ENCODE measurements around the gene MICOS13.

The MICOS13 gene

DNA sequence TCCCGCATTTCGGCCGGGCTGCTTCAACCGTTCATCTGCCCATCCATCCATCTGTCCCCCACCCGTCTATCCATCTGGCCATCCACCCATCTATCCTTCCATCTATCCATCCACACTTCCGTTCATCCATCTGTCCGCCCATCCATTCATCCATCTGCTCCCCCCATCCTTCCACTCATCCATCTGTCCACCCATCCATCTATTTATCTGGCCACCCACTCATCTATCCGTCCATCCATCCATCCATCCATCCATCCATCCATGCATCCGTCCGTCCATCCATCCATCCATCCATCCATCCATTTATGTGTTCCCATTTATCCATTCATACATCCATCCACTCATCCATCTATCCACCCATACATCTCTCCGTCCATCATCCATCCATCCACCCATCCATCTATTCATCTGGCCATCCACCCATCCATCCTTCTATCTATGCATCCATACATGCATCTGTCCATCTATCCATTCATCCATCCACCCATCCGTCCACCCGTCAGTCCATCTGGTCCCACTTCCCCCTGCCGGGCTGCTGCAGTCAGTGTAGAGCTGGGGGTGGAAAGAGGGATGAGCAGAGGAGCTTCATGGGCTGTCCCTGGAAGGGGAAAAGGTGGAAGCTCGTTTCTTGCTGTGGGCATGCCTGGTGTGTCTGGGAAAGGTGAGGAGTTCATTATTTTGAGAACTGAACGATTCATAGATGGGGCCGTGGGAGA is 1.2 kb upstream of the MICOS13 start:
- TF ChIP-seq, protein P1, sequence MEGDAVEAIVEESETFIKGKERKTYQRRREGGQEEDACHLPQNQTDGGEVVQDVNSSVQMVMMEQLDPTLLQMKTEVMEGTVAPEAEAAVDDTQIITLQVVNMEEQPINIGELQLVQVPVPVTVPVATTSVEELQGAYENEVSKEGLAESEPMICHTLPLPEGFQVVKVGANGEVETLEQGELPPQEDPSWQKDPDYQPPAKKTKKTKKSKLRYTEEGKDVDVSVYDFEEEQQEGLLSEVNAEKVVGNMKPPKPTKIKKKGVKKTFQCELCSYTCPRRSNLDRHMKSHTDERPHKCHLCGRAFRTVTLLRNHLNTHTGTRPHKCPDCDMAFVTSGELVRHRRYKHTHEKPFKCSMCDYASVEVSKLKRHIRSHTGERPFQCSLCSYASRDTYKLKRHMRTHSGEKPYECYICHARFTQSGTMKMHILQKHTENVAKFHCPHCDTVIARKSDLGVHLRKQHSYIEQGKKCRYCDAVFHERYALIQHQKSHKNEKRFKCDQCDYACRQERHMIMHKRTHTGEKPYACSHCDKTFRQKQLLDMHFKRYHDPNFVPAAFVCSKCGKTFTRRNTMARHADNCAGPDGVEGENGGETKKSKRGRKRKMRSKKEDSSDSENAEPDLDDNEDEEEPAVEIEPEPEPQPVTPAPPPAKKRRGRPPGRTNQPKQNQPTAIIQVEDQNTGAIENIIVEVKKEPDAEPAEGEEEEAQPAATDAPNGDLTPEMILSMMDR (IDR thresholded peaks at IDR 0.05; ENCODE audit: low read depth, low read length): no peak
- DNase-seq (ENCODE audit: extremely low read depth, low read depth): no peak

DNA sequence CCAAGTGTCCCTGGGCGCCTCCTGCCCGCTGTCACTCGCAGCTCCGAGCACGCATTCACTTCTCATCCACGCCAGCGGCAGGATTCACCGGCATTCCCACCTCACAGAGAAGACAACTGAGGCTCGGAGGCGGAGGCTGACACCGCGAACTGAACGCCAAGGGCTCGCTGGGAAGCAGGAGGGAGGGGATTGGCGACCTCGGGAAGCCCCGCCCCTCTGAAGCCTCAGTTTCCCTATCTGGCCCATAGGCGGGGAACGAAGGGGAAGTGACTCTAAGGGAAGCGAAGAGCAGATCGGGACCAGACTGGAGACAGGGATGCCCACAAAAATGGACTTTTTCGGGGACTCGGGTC is 256 bp downstream of the MICOS13 start:
- TF ChIP-seq, protein P1 (IDR thresholded peaks at IDR 0.05; ENCODE audit: low read depth, low read length): no peak
- no peak for DNase-seq (ENCODE audit: extremely low read depth, low read depth)

DNA sequence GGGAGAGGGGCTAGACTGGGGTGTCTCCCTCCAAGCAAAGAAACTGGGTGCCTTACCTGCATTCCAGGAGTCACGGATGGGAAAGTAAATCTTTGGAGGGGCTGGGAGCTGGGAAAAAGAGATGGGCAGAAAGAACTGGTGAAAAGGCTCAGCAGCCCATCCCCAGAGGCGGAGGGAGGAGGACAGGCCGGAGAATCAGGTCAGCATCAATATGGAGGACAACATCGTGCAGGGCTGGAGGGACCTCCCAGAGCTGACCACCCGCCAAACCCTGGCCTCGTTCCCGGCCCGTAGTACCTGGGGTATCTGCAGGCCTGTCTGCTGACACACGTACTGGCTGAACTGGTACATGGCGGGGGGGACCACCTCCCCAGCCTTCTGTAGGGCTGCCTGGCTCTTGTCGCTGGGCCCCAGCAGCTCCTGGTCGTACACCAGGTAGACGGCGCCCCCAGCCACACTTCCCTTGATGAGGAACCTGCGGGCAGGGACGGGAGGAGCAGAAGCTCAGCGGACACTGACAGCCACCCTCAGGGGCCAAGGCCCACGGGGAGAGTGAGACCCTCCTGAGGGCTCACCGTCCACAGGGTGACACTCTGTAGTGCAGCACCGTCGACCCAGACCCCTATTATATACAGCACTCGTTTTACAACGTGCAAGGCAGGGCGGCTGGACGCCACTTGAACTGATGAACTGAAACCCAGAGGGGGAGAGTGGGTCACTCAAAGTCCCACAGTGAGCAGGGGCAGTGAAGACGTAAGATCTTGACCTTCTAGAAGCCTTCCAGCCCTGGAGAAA is 830 bp downstream of the MICOS13 start:
- TF ChIP-seq, protein P1 (IDR thresholded peaks at IDR 0.05; ENCODE audit: low read depth, low read length): no peak
- DNase-seq (ENCODE audit: extremely low read depth, low read depth): no peak

DNA sequence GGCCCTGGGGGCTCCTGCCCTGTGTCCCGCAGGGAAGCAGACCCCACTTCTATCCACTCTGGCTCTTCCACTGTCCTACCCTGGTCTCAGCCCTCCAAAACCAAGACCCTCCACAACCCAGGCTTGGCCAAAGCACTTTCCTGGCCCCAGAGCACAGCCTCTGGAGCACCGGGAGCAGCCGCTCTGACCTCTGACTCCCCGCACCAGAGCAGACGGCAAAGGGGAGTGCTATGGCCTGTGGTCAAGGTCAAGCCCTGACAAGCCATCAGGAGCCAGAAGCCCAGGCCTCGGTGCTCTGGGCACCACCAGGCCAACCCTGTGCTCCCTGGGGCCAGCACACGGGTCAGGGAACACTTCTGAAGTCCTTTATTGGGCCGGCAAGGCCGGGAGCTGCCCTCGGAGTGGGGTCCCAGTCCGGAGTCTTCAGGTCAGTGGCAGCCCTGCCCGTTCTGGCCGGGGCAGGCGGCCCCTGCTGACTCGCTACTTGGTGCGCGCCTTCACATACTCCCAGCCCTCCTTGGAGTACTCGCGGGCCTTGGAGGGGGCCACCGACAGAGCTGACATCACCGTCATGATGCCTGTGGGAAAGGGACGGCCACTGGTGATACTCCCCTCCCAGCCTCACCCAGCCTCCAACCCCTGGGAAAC is 2.1 kb downstream of the MICOS13 start:
- DNase-seq (ENCODE audit: extremely low read depth, low read depth): no peak
- TF ChIP-seq, protein P1 (IDR thresholded peaks at IDR 0.05; ENCODE audit: low read depth, low read length): no peak

DNA sequence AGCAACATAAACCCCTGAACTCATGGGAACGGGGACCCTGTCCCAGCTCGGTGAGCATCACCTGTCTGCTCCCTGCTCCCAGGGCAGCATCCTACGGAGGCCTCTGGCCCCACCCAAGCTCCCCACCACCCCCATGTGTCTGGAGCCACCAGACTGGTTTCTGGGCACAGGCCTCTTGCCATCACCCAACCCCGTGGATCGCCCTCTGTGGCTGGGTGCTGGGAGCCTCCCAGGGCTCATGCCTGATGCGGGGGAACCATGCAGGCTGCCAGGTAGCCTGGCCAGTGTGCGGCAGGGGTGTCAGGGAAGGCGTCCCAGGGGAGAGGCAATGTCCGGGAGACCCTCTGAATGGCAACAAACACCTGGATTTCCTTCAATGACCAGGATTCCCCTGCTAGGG is 2.7 kb downstream of the MICOS13 start:
- no peak for DNase-seq (ENCODE audit: extremely low read depth, low read depth)
- TF ChIP-seq, protein P1 (IDR thresholded peaks at IDR 0.05; ENCODE audit: low read depth, low read length): no peak

DNA sequence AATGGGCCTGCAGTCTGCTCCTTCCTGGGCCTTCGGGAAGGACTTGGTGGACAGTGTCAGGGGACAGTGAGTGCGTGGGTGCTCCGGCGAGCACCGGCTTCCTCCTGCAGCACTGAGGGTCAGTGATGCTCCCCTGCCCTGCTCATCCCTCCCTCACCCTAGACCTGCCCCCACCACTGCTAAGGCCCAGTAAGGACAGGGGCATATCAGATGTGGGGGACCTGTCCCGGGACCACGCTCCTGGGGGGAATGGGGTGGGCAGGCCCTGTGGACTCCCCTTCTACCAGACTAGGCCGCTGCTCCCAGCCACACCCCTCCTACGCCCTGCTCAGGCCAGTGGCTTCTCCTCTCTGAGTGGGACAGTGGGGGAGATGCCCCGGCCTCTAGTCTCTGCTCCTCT is 3.2 kb downstream of the MICOS13 start:
- TF ChIP-seq, protein P1 (IDR thresholded peaks at IDR 0.05; ENCODE audit: low read depth, low read length): no peak
- no peak for DNase-seq (ENCODE audit: extremely low read depth, low read depth)

DNA sequence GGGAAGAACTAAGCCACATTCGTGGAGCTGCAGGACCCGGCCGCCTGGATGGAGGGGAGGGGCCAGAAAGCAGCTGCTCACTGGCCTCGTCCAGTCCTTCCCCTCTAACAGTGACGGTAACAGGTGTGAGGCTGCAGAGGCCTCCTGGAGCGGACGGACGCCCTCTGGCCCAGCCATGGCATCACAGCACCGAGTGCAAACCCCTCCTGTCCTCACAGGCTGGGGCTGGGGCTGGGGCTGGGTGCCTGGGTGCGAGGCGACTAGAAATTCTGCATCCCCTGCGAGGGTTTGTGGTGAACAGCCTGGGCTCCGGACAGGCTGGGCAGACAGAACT is 3.6 kb downstream of the MICOS13 start:
- TF ChIP-seq, protein P1 (IDR thresholded peaks at IDR 0.05; ENCODE audit: low read depth, low read length): no peak
- no peak for DNase-seq (ENCODE audit: extremely low read depth, low read depth)

All from AG09319 (cell line).